ENCODE measurements around the gene TMEM33. TPM values are rescaled to one million over a fixed set of nuclear protein-coding genes. Genes with fewer than 3 reads are reported as not detected.

The TMEM33 gene
- total RNA-seq, 1 experiment from 2014 or later: 67.3 TPM

- no peak overlapping the region for H3K27ac Mint-ChIP-seq (ENCODE audit: unreplicated experiment)
- intact Hi-C loops (cut with micrococcal nuclease; ENCODE audit: unreplicated experiment): no loop called here
- DNase-seq: no peak
- no peak for TF ChIP-seq CTCF (IDR thresholded peaks at IDR 0.05; ENCODE audit: unreplicated experiment)
- CTCF ChIA-PET: no interaction called here
- BruUV-seq (replicated peaks): no TSS peak
- H3K9me3 Mint-ChIP-seq (ENCODE audit: low read depth, unreplicated experiment): no peaks in the 10 kb centered on the region
- no peak overlapping the region for H3K4me3 Mint-ChIP-seq (ENCODE audit: low read depth, unreplicated experiment)
- H3K27me3 Mint-ChIP-seq (ENCODE audit: unreplicated experiment): no peaks in the 10 kb centered on the region
- peaks cover 51% of the 10 kb centered on the region for H3K36me3 Mint-ChIP-seq (ENCODE audit: insufficient read depth, unreplicated experiment)
- no peaks in the 10 kb centered on the region for H3K4me1 Mint-ChIP-seq (ENCODE audit: low read depth, unreplicated experiment)
Observed at GRCh38 chr4:41939016-41939626, 3.9 kb downstream of the TMEM33 start.

GRCh38 chr4:41940834-41941233 is 5.6 kb downstream of the TMEM33 start:
- Mint-ChIP-seq H3K27ac (ENCODE audit: unreplicated experiment) (no peak overlapping the region), H3K27me3 (ENCODE audit: unreplicated experiment) (no peaks in the 10 kb centered on the region), H3K9me3 (ENCODE audit: low read depth, unreplicated experiment) (no peaks in the 10 kb centered on the region), H3K36me3 (ENCODE audit: insufficient read depth, unreplicated experiment) (peaks cover 35% of the 10 kb centered on the region), H3K4me1 (ENCODE audit: low read depth, unreplicated experiment) (no peaks in the 10 kb centered on the region), H3K4me3 (ENCODE audit: low read depth, unreplicated experiment) (no peak overlapping the region)
- BruUV-seq (replicated peaks): no TSS peak
- DNase-seq: no peak
- CTCF ChIA-PET: interaction anchor here (0.7 kb wide), 2 partner anchors 9 to 155 kb away, joined by 3 to 5 read pairs; no protein-coding TSS in a partner anchor
- TF ChIP-seq CTCF (IDR thresholded peaks at IDR 0.05; ENCODE audit: unreplicated experiment): no peak
- intact Hi-C loops (cut with micrococcal nuclease; ENCODE audit: unreplicated experiment): no loop called here

DNA sequence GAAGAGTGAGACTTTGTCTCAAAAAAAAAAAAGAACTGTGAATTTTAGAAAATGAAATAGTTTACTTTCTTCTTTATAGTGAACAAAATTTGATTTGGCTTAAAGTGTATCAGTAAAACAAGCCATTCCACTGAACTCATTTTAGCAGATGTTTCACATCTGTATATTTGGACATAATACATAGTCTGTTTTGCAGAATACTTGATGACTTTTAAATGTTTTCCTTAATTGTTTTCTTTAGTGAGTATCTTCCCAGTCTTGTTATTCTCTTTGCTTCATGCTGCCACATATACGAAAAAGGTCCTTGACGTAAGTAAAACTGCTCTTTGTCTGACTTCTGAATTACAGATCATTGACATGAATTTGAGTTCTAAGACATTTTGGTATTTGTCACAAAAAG is 8.3 kb downstream of the TMEM33 start:
- CTCF ChIA-PET: no interaction called here
- Mint-ChIP-seq H3K36me3 (ENCODE audit: insufficient read depth, unreplicated experiment) (peaks cover 21% of the 10 kb centered on the region), H3K27me3 (ENCODE audit: unreplicated experiment) (no peaks in the 10 kb centered on the region), H3K9me3 (ENCODE audit: low read depth, unreplicated experiment) (no peaks in the 10 kb centered on the region), H3K27ac (ENCODE audit: unreplicated experiment) (no peak overlapping the region), H3K4me3 (ENCODE audit: low read depth, unreplicated experiment) (no peak overlapping the region), H3K4me1 (ENCODE audit: low read depth, unreplicated experiment) (no peaks in the 10 kb centered on the region)
- no peak for TF ChIP-seq CTCF (IDR thresholded peaks at IDR 0.05; ENCODE audit: unreplicated experiment)
- DNase-seq: no peak
- BruUV-seq (replicated peaks): no TSS peak
- intact Hi-C loops (cut with micrococcal nuclease; ENCODE audit: unreplicated experiment): no loop called here

DNA sequence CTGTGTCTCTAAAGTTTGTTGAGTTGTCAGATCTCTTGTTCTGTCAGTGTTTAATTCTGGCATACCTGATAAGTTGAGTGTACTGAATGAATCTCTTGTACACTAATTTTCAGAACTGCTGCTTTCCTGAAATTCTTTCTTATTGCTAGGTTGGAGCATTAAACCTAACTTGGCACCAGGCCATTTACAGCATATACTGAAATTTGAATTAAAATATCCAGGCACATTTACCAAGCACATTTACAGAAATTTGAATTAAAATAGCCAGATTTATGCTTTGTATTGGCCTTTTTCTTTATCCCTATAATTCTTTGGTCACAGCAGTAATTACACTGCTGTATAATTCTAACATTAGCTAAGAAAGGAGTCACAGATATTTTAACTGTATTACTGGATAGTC is 8.9 kb downstream of the TMEM33 start:
- no TSS peak for BruUV-seq (replicated peaks)
- intact Hi-C loops (cut with micrococcal nuclease; ENCODE audit: unreplicated experiment): no loop called here
- no peak for TF ChIP-seq CTCF (IDR thresholded peaks at IDR 0.05; ENCODE audit: unreplicated experiment)
- Mint-ChIP-seq H3K36me3 (ENCODE audit: insufficient read depth, unreplicated experiment) (peaks cover 15% of the 10 kb centered on the region), H3K4me3 (ENCODE audit: low read depth, unreplicated experiment) (no peak overlapping the region), H3K27me3 (ENCODE audit: unreplicated experiment) (no peaks in the 10 kb centered on the region), H3K27ac (ENCODE audit: unreplicated experiment) (no peak overlapping the region), H3K4me1 (ENCODE audit: low read depth, unreplicated experiment) (no peaks in the 10 kb centered on the region), H3K9me3 (ENCODE audit: low read depth, unreplicated experiment) (no peaks in the 10 kb centered on the region)
- CTCF ChIA-PET: interaction anchor here (0.6 kb wide), 1 partner anchor 19 kb away, joined by 5 read pairs; no protein-coding TSS in a partner anchor
- DNase-seq: no peak
